Ishikawa (cell line): ENCODE data around the gene GGCX.

Experiments used
- CEBPB ChIP-seq: IDR thresholded peaks from 2 replicates; pipeline ENCODE4 v1.6.1; 2012
- CREB1 ChIP-seq: IDR thresholded peaks from 2 replicates; pipeline ENCODE4 v1.6.1; 2012; ENCODE audit warnings: low read depth
- EGR1 ChIP-seq: IDR thresholded peaks from 2 replicates; pipeline ENCODE4 v1.6.1; 2012
- EP300 ChIP-seq: IDR thresholded peaks from 2 replicates; pipeline ENCODE4 v1.6.1; 2012; ENCODE audit warnings: borderline replicate concordance
- FOXM1 ChIP-seq: IDR thresholded peaks from 2 replicates; pipeline ENCODE4 v1.6.1; 2012; ENCODE audit warnings: low read depth, borderline replicate concordance
- NFIC ChIP-seq: IDR thresholded peaks from 2 replicates; pipeline ENCODE4 v1.6.1; 2012
- RAD21 ChIP-seq: IDR thresholded peaks from 2 replicates; pipeline ENCODE4 v1.6.1; 2012; ENCODE audit warnings: low read depth
- TAF1 ChIP-seq: IDR thresholded peaks from 2 replicates; pipeline ENCODE4 v1.6.1; 2012; ENCODE audit warnings: low read depth, mild to moderate bottlenecking
- TCF12 ChIP-seq: IDR thresholded peaks from 2 replicates; pipeline ENCODE4 v1.6.1; 2012; ENCODE audit warnings: low read depth
- TEAD4 ChIP-seq: IDR thresholded peaks from 2 replicates; pipeline ENCODE4 v1.6.1; 2012
- USF1 ChIP-seq: IDR thresholded peaks from 2 replicates; pipeline ENCODE4 v1.6.1; 2012
- YY1 ChIP-seq: IDR thresholded peaks from 2 replicates; pipeline ENCODE4 v1.6.1; 2012; ENCODE audit warnings: low read depth
- ZBTB7A ChIP-seq: IDR thresholded peaks from 2 replicates; pipeline ENCODE4 v1.6.1; 2012; ENCODE audit warnings: low read depth
- TF ChIP-seq, protein P1 (sequence below): IDR thresholded peaks from 2 replicates; pipeline ENCODE4 v1.6.1; 2012
- TF ChIP-seq, protein P2 (sequence below): IDR thresholded peaks from 2 replicates; pipeline ENCODE4 v1.6.1; 2012; ENCODE audit warnings: low read depth, mild to moderate bottlenecking

The GGCX gene

DNA sequence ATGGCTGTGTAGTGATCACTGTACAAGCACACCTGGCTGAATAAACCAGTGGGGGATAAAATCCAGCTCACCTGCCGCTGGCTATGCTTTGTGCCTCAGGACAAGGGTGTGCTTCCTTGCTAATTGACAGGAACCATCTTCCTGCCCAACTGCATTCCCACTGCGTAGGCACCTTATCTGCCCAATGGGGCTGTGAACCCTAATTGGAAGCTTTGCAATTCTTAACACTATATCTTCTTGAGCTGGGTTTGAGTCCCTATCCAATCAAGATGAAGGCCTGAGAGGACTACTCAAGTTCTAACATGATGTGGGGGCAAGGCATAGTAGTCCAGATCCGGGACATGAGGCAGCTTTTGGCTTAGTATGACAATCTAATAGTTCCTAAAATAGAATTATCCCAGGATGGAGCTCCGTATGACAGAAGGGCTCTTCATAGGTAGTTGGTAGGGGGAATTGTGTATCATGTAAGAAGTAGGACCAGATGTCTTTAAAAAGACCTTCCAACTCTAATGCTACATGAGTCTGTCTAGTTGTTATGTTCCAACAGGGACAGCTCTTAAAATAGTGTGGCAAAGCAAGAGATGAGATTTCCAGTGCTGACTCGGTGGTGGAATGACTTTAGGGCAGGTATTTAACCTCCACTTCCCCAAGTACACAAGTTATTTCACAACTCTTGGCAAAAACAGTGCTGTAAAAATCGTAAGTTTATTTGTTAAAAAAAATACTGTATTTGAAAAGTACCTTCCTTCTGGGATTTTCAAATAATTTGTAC is 43.5 kb upstream of the GGCX start:
- no peak for TF ChIP-seq EGR1
- TF ChIP-seq, protein P1, sequence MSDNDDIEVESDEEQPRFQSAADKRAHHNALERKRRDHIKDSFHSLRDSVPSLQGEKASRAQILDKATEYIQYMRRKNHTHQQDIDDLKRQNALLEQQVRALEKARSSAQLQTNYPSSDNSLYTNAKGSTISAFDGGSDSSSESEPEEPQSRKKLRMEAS = no peak
- no peak for TF ChIP-seq YY1
- no peak for TF ChIP-seq CEBPB
- no peak for TF ChIP-seq USF1

- TF ChIP-seq TEAD4 (peak; percentile 43; the same call in 1 of the 2 replicates), FOXM1 (no peak), USF1 (peak; percentile 91), TAF1 (peak; percentile 47; the same call in 1 of the 2 replicates), ZBTB7A (peak; percentile 80), CREB1 (peak; percentile 67), CEBPB (no peak), RAD21 (no peak), EP300 (no peak), NFIC (no peak), YY1 (no peak; the same call in 1 of the 2 replicates), EGR1 (peak; percentile 89)
- TF ChIP-seq, protein P2, sequence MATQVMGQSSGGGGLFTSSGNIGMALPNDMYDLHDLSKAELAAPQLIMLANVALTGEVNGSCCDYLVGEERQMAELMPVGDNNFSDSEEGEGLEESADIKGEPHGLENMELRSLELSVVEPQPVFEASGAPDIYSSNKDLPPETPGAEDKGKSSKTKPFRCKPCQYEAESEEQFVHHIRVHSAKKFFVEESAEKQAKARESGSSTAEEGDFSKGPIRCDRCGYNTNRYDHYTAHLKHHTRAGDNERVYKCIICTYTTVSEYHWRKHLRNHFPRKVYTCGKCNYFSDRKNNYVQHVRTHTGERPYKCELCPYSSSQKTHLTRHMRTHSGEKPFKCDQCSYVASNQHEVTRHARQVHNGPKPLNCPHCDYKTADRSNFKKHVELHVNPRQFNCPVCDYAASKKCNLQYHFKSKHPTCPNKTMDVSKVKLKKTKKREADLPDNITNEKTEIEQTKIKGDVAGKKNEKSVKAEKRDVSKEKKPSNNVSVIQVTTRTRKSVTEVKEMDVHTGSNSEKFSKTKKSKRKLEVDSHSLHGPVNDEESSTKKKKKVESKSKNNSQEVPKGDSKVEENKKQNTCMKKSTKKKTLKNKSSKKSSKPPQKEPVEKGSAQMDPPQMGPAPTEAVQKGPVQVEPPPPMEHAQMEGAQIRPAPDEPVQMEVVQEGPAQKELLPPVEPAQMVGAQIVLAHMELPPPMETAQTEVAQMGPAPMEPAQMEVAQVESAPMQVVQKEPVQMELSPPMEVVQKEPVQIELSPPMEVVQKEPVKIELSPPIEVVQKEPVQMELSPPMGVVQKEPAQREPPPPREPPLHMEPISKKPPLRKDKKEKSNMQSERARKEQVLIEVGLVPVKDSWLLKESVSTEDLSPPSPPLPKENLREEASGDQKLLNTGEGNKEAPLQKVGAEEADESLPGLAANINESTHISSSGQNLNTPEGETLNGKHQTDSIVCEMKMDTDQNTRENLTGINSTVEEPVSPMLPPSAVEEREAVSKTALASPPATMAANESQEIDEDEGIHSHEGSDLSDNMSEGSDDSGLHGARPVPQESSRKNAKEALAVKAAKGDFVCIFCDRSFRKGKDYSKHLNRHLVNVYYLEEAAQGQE = no peak
- TF ChIP-seq, protein P1 = peak; percentile 67
Measured at GRCh38 chr2:85602476-85603234, 41.4 kb upstream of the GGCX start, which contains the start of gene TMEM150A. TSS of gene TMEM150A (minus strand) at chr2:85602698. CDS start at chr2:85601948, 750 bp downstream.

- TF ChIP-seq CREB1 (no peak), USF1 (peak; percentile 59), NFIC (no peak)
Measured at GRCh38 chr2:85601771-85602475, 40.6 kb upstream of the GGCX start.

DNA sequence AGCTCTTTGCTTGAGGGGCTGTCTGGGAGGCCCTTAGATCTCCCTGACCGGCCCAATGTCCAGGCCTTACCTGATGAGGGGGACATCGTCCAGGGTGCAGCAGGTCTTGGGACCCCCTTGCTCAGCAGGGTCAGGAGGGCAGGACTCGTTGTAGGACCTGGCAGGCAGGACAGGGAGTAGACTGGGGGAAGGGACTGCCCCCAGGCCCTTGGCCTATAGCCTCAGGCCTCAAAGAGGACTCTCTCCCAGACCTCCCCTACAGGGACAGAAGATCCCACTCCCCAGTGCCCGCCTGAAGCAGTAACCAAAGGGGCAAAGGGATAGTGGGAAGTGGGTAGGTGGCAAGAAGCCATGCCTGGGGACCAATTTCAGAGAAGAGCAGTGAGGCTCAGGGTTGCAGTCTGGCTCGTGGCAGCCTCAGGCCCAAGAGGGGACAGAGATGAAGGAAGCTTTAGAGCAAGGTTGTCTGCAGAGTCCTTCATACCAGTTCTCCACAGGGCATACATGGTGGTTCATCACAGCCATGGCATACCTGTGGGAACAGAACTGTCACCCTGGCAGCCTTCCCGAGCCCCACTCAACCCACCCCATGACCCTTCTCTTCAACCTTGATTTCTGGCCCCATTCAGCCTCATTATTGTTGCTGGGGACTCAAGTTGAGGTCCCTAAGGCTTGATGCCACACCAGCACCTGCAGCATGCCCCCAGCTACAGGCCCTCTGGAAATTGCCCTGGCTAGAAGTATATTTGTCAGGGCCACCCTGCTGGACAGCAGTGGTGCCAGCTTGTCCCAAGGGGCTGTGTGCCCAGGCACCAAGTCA is 39.9 kb upstream of the GGCX start:
- TF ChIP-seq USF1 (no peak), RAD21 (no peak), EP300 (no peak), YY1 (no peak), TCF12 (no peak), ZBTB7A (no peak), EGR1 (no peak), FOXM1 (no peak), TAF1 (no peak), NFIC (no peak), CEBPB (no peak), TEAD4 (no peak), CREB1 (no peak)
- TF ChIP-seq, protein P1 = no peak
- TF ChIP-seq, protein P2 = no peak
